ENCODE results near the gene FBXO2.
A peak's percentile ranks its signal among the peaks of the same experiment; 100 is the strongest.

Gene FBXO2

GRCh38 chr1:11654137-11654938, at the start of gene FBXO2, which contains the start of gene FBXO44:
Gene FBXO2 (minus strand): TSS chr1:11654429. CDS start chr1:11654340, 89 bp downstream.
Gene FBXO44 (plus strand): TSS chr1:11654877. CDS start chr1:11655836, 959 bp downstream.
- no peak for DNase-seq (ENCODE audit: low read depth)

- DNase-seq (ENCODE audit: low read depth), result no peak
Measured at GRCh38 chr1:11703357-11704193, 49.3 kb upstream of the FBXO2 start.

- no peak for DNase-seq (ENCODE audit: low read depth)
Measured at GRCh38 chr1:11701981-11702803, 48.0 kb upstream of the FBXO2 start.

- DNase-seq (ENCODE audit: low read depth), result no peak
Measured at GRCh38 chr1:11701551-11701961, 47.3 kb upstream of the FBXO2 start.

- no peak for DNase-seq (ENCODE audit: low read depth)
Measured at GRCh38 chr1:11700601-11701467, 46.6 kb upstream of the FBXO2 start.

- DNase-seq (ENCODE audit: low read depth), result no peak
Measured at GRCh38 chr1:11697893-11698210, 43.6 kb upstream of the FBXO2 start.

- no peak for DNase-seq (ENCODE audit: low read depth)
Measured at GRCh38 chr1:11697188-11697892, 43.1 kb upstream of the FBXO2 start.

- DNase-seq (ENCODE audit: low read depth), result no peak
Measured at GRCh38 chr1:11695861-11696260, 41.6 kb upstream of the FBXO2 start.

GRCh38 chr1:11693917-11694316, 39.7 kb upstream of the FBXO2 start:
- DNase-seq (ENCODE audit: low read depth), result no peak

- peak; percentile 26 for DNase-seq (ENCODE audit: low read depth)
Measured at GRCh38 chr1:11693024-11693590, 38.9 kb upstream of the FBXO2 start.

GRCh38 chr1:11691928-11692711, 37.9 kb upstream of the FBXO2 start:
- DNase-seq (ENCODE audit: low read depth), result no peak

- no peak for DNase-seq (ENCODE audit: low read depth)
Measured at GRCh38 chr1:11691302-11691914, 37.2 kb upstream of the FBXO2 start, which contains the start of gene DRAXIN. Gene DRAXIN (plus strand): TSS chr1:11691710. CDS start chr1:11706259, 14,549 bp downstream.

- no peak for DNase-seq (ENCODE audit: low read depth)
Measured at GRCh38 chr1:11690397-11691301, 36.4 kb upstream of the FBXO2 start.

GRCh38 chr1:11688506-11688905, 34.3 kb upstream of the FBXO2 start:
- no peak for DNase-seq (ENCODE audit: low read depth)

GRCh38 chr1:11685210-11685752, 31.1 kb upstream of the FBXO2 start:
- no peak for DNase-seq (ENCODE audit: low read depth)

- no peak for DNase-seq (ENCODE audit: low read depth)
Measured at GRCh38 chr1:11684070-11684469, 29.8 kb upstream of the FBXO2 start.

GRCh38 chr1:11682799-11683198, 28.6 kb upstream of the FBXO2 start:
- DNase-seq (ENCODE audit: low read depth), result no peak

All from fibroblast of the conjunctiva (primary cell).